Hippocampal formation (tissue), 2 donors: ENCODE data around the gene SDCBP2.

ENCODE experiments used
- DNase-seq, 2 donors: peaks; one replicate each; lab custom pipeline; 2025; lab: John Stamatoyannopoulos, UW

Gene SDCBP2

GRCh38 chr20:1330075-1330830 lies 1.3 kb upstream of the SDCBP2 start:
- no peak for DNase-seq

GRCh38 chr20:1327827-1328679 lies 886 bp downstream of the SDCBP2 start:
- no peak for DNase-seq

GRCh38 chr20:1327241-1327653 lies 1.7 kb downstream of the SDCBP2 start:
- DNase-seq = no peak

DNA sequence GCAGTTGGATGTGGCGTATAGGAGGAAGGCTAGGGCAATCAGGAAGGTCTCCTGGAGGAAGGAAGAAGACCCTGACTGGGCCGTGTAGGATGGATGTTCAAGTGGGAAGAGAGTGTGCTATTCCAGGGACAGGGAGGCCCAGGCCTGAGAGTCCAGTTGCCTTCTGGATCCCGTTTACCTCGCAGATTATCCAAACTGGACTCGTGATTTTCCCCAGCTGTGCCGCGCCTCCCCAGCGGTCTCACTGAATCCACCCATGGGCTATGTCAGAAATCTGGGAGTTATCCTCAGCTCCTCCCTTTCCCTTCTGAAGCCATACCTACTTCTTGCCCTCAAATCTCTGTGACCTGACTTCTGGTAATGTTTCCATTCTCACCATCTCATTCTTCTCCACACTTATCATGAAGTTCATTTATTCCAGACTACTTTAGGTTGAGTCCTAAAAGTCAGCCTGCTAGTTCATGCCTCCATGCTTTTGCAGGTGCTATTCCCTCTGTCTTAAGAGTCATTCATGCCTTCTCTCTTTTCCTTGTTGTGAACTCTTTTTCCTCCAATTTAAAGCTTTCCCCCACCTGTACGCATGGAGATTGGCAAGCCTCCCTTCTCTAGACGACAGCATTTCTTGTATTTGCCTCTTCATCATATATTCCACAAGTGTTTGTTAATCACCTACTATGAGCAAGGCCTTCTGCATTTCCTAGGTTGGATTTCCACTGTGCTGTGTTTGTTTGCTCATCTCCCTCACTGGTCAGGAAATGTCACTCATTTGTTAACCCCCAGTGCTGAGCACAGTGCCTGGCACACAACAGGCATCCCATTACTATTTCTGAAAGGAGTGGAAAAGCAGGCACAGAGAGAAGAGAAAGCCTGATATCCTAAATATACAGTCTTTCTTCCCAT lies 2.7 kb downstream of the SDCBP2 start:
- no peak for DNase-seq

DNA sequence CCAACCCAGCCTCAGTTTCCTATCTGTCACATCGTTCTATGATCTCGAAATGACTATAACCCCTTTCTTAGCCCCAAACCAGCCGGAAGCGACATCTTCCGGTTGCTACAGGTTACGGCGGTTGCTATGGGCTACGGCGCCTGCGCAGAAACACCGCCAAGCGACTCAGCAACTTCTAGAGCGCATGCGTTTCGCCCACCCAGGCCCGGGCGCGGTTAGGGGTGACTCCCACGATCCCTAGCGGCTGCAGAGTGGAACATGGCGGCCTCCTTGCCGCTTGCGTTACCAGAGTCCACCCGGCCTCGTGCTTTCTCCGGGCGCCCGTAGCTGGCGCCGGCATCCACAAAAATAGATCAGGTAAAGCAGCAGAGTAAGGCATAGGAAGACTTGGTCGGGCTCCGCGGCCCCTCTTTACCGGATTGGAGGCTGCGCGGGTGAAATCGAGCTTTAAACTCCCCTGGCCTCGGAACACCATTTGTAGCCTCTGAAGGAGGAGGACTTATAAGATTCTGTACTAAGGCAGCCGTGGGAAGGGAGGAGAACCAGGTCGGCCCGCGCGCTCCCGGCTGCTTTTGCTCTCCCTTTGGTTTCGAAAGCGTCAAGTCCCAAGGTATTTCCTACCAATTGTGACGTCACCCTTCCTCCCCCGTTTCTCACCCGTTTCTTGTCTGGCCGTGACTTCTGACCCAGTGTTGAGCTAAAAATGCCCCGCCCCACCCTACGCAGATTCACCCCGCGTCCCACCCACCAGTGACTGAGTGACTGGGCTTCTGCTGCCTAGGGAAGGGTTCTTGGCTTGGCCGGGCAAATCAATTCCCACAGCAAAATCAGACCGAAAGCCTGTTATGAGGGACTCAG lies 3.5 kb downstream of the SDCBP2 start:
- peak; percentile 89 to 93 for DNase-seq

DNA sequence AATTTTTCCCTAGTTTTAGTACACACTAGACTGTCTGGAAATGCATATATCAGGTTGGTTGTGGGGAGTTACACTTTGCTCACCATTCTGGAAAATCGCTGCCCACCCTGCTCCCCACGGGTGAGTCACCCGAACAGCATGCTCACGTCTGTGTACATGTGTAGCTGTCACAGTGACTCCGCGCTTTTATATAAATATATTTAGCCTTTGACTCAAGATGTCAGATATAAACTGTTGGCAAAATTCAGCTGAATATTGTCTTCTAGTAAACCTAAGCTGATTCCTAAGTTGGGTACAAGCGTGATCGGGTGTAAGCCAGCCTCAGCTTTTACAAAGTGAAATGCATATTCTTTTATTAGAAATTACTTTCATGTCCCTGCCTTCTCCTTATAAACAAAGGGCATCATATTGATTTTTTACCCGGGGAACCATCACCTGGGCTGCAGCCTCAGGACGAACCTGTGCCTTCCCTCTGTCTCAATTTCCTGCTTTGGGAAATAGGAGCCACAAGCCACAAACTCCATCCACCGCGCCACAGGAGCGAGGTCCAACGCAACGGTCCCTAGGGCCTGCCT lies 4.3 kb downstream of the SDCBP2 start:
- DNase-seq = no peak

GRCh38 chr20:1323830-1324597 lies 4.9 kb downstream of the SDCBP2 start:
- DNase-seq = no peak

GRCh38 chr20:1323256-1323655 lies 5.7 kb downstream of the SDCBP2 start:
- DNase-seq = no peak

GRCh38 chr20:1322511-1323245 lies 6.3 kb downstream of the SDCBP2 start:
- no peak for DNase-seq

DNA sequence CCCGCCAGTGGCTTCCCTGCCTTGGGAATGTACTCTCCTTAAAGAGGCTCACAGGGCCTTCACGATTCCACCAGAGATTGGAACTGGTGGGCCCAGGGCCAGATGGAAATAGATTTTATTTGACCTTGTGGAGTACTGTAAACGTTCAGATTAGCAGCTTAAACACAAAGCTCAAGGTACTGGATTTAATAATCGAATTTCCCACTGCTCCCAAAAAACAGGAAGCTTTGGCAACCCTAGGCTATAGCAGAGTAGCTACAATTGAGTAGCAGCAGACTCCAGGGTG lies 7.3 kb downstream of the SDCBP2 start:
- DNase-seq = no peak

- DNase-seq = no peak
Measured at GRCh38 chr20:1320902-1321653, 7.9 kb downstream of the SDCBP2 start.

- DNase-seq = no peak
Measured at GRCh38 chr20:1320016-1320415, 8.9 kb downstream of the SDCBP2 start.

DNA sequence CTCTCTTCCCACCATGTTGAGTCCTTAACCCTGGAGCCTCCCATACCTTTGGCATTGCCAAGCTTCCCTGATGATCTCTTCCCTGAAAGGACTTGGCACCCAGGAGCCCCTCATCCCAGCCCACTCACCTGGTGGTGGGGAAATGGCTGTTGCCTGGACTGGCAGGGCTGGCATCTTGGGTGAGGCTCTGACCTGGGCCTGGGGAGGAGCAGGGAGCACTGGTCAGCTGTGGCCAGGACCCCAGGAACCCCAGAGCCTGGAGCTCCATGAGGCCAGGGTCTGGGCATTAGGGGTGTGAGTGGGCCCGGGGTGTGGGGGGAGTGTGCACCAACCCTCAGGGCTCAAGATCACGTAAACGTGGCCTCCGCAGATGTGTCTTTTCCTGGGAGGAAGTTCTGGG lies 9.5 kb downstream of the SDCBP2 start:
- no peak for DNase-seq

GRCh38 chr20:1319051-1319450 lies 9.9 kb downstream of the SDCBP2 start:
- DNase-seq = no peak

DNA sequence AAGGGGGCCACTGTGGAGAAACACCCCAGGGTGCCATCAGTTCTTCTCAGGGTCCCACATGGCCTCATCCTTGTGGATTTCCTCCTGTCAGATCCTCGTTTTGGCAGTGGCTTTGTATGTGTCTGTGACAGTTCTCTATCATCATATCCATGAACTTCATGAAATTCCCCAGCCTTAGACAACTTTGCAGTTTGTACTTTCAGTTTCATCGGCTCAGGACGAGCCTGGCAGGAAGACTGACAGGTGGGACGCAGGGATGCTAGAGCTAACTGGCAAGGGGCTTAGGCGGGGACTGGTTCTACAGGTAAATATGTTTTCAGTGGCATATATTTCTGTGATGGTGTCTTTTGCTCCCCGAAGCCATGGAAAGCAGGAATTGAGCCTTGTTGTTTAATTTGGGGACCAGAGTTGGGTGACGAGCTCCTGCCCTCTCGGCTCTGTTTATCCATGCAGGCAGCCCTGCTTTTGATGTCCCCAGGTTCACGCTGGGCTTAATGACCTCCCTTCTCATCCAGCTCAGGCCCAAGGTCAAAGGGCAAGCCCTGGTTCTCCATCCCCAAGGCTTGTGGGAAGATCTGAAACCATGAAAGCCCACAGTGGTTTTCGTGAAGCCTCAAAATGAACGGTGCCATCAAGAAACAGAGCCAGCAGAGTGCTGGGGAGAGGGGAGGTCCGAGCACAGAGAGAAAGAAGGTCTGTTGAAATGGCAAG lies 11.2 kb downstream of the SDCBP2 start:
- no peak for DNase-seq

- no peak for DNase-seq
Measured at GRCh38 chr20:1315804-1316203, 13.1 kb downstream of the SDCBP2 start.

- peak; percentile 60 to 68 for DNase-seq
Measured at GRCh38 chr20:1313236-1313964, 15.5 kb downstream of the SDCBP2 start.

- DNase-seq = no peak
Measured at GRCh38 chr20:1312904-1313235, 16.1 kb downstream of the SDCBP2 start.
